A549 (cell line): ENCODE results near the gene EEFSEC. TPM values are rescaled to one million over a fixed set of nuclear protein-coding genes. Genes with fewer than 3 reads are reported as not detected.
A peak's percentile ranks its signal among the peaks of the same experiment; 100 is the strongest.

Experiments
- ATAC-seq, 2 experiments: fragments of 200-7000 bp in 1 of 2; fragments of >200 bp in 1 of 2; cut with Nextera tagmentation in 1 of 2; cut with Tn5 transposase in 1 of 2; 3 replicates each; pipeline versions ENCODE4 v1.8.0 to v1.9.1; 2018 to 2020; ENCODE audit warnings: mild to moderate bottlenecking in 1 of 2, moderate library complexity in 1 of 2
- CTCF ChIA-PET: fragments of 300-600 bp; sonication (Branson Sonifier 250); formaldehyde crosslinking; extraction: SDS; loops from one replicate; lab custom pipeline; 2021; ENCODE audit warnings: antibody characterized with exemption, inconsistent platforms; lab: Yijun Ruan, JAX
- POLR2A ChIA-PET: fragments of 350-600 bp; formaldehyde crosslinking; extraction: SDS; loops from one replicate; lab custom pipeline; 2021; ENCODE audit warnings: antibody characterized with exemption, inconsistent platforms; lab: Yijun Ruan, JAX
- DNase-seq, 2 experiments: peaks; one replicate each; pipeline versions ENCODE4 v3.0.0 to v3.0.0-alpha.2; 2011 to 2016; ENCODE audit warnings: low read depth in 1 of 2, low spot score in 1 of 2
- FAIRE-seq: peaks from 2 replicates; lab custom pipeline; 2011; peaks lifted over from hg19 to GRCh38; lab: Jason Lieb, UNC
- H3K27ac ChIP-seq, 2 experiments: fragments of >200 bp; sonication (Bioruptor Twin); formaldehyde crosslinking; 3 replicates each; pipeline ENCODE4 v1.5.1; 2016 to 2017
- H3K4me1 ChIP-seq: fragments of >200 bp; sonication (Bioruptor Twin); formaldehyde crosslinking; 3 replicates; pipeline ENCODE4 v1.6.1; 2016
- H3K4me2 ChIP-seq: fragments of >200 bp; sonication (Bioruptor Twin); formaldehyde crosslinking; 3 replicates; pipeline ENCODE4 v1.6.1; 2016
- H3K4me3 ChIP-seq: fragments of >200 bp; sonication (Bioruptor Twin); formaldehyde crosslinking; 3 replicates; pipeline ENCODE4 v1.5.1; 2016
- H3K9me3 ChIP-seq: fragments of >200 bp; sonication (Bioruptor Twin); formaldehyde crosslinking; 3 replicates; pipeline ENCODE4 v1.6.1; 2016
- ATOH8 ChIP-seq: fragments of 250-450 bp; sonication (Bioruptor Pico); IDR thresholded peaks from 2 replicates; pipeline ENCODE4 v1.5.0; 2020; ENCODE audit warnings: low read depth, mild to moderate bottlenecking, moderate library complexity
- CBX2 ChIP-seq: fragments of 200-600 bp; sonication (generic); IDR thresholded peaks from 2 replicates; pipeline ENCODE4 v1.6.1; 2016; ENCODE audit warnings: low read depth, mild to moderate bottlenecking, borderline replicate concordance
- CHD2 ChIP-seq: fragments of 150-350 bp; IDR thresholded peaks from 2 replicates; pipeline ENCODE4 v1.6.1; 2014; ENCODE audit warnings: low read length; ENCODE audit not compliant: partially characterized antibody
- CHD4 ChIP-seq: fragments of 200-600 bp; sonication (generic); IDR thresholded peaks from 2 replicates; pipeline ENCODE4 v1.6.1; 2016; ENCODE audit warnings: antibody characterized with exemption, mild to moderate bottlenecking, borderline replicate concordance
- CTCF ChIP-seq: fragments of >200 bp; sonication (Bioruptor Twin); formaldehyde crosslinking; IDR thresholded peaks from 3 replicates; pipeline ENCODE4 v1.5.1; 2016
- HES2 ChIP-seq: fragments of >200 bp; sonication (Bioruptor Twin); formaldehyde crosslinking; IDR thresholded peaks from 2 replicates; pipeline ENCODE4 v1.6.1; 2016
- HOXA7 ChIP-seq: fragments of 250-450 bp; sonication (Bioruptor Pico); IDR thresholded peaks from 2 replicates; pipeline ENCODE4 v1.5.0; 2020; ENCODE audit warnings: mild to moderate bottlenecking, moderate library complexity
- HOXB13 ChIP-seq: fragments of 250-450 bp; sonication (Bioruptor Pico); IDR thresholded peaks from 2 replicates; pipeline ENCODE4 v1.5.0; 2020; ENCODE audit warnings: low read depth, mild to moderate bottlenecking, moderate library complexity
- KDM5A ChIP-seq: fragments of 200-600 bp; sonication (generic); IDR thresholded peaks from 2 replicates; pipeline ENCODE4 v1.6.1; 2016; ENCODE audit warnings: antibody characterized with exemption, mild to moderate bottlenecking
- MAFK ChIP-seq: fragments of 450-650 bp; IDR thresholded peaks from 2 replicates; pipeline ENCODE4 v1.6.1; 2014; ENCODE audit not compliant: partially characterized antibody
- PBX3 ChIP-seq: IDR thresholded peaks from 2 replicates; pipeline ENCODE4 v1.6.1; 2012
- POLR2AphosphoS2 ChIP-seq: conservative IDR thresholded peaks from 2 replicates; pipeline ENCODE4 v1.6.1; 2012; ENCODE audit warnings: low read length, improper control_type of control experiment, inconsistent platforms
- RAD21 ChIP-seq, 2 experiments: fragments of >200 bp in 1 of 2; sonication (Bioruptor Twin) in 1 of 2; formaldehyde crosslinking in 1 of 2; IDR thresholded peaks in 1 of 2; conservative IDR thresholded peaks in 1 of 2; 2 replicates in 1 of 2; 3 replicates in 1 of 2; pipeline ENCODE4 v1.6.1; 2012 to 2018; ENCODE audit warnings: inconsistent platforms in 1 of 2
- SMC3 ChIP-seq: fragments of >200 bp; sonication (Bioruptor Twin); formaldehyde crosslinking; IDR thresholded peaks from 3 replicates; pipeline ENCODE4 v1.6.1; 2018; ENCODE audit warnings: inconsistent platforms
- SREBF2 ChIP-seq: fragments of 450-650 bp; IDR thresholded peaks from 2 replicates; pipeline ENCODE4 v1.6.1; 2014; ENCODE audit warnings: mild to moderate bottlenecking, moderate library complexity
- WGBS: methylation state at CpG from one replicate; pipeline ENCODE4 v1.1.6; 2017; ENCODE audit errors: missing lambda C conversion rate; 5-methylcytosine and 5-hydroxymethylcytosine counted together
- polyA plus RNA-seq, 4 experiments: library from polyadenylated mRNA; depleted of rRNA in 3 of 4; stranded (reverse); fragments of >200 nt; fragmentation: RNase III in 1 of 4; extraction: RNeasy Plus Mini Kit Qiagen cat#74134 plus additional on column Dnase treatment in 1 of 4; gene quantifications; 2 replicates in 3 of 4; 3 replicates in 1 of 4; pipeline ENCODE4 v1.2.3, GENCODE V29; 2011 to 2017

The EEFSEC gene
- polyA plus RNA-seq, 2 of the 4 experiments (the other 2 are of a cell fraction): 6.9 to 7.3 TPM

GRCh38 chr3:128358156-128358895 is 205.0 kb downstream of the EEFSEC start:
- WGBS: 90% methylated on average over 5 of the region's 17 CpGs
- ATAC-seq (no peak), DNase-seq (no peak), FAIRE-seq (no peak)
- Histone ChIP-seq H3K9me3 (no peaks in the 10 kb centered on the region), H3K27ac (no peak overlapping the region), H3K4me3 (no peak overlapping the region), H3K4me2 (no peak overlapping the region), H3K4me1 (peaks cover 15% of the 10 kb centered on the region; the same call in 2 of the 3 replicates)
- ChIA-PET CTCF (interaction anchor here (0.6 to 1.2 kb wide), 2 partner anchors 138 to 244 kb away, joined by 3 to 4 read pairs; no protein-coding TSS in a partner anchor), POLR2A (no interaction called here)
- TF ChIP-seq HES2: no peak
- TF ChIP-seq SMC3: no peak
- no peak for TF ChIP-seq CTCF
- TF ChIP-seq MAFK: no peak

GRCh38 chr3:128359060-128359664 is 205.9 kb downstream of the EEFSEC start:
- Histone ChIP-seq H3K27ac (no peak overlapping the region; a peak in 1 of 6 replicates), H3K4me2 (no peak overlapping the region), H3K9me3 (no peaks in the 10 kb centered on the region), H3K4me1 (peaks cover 15% of the 10 kb centered on the region; the same call in 2 of the 3 replicates), H3K4me3 (no peak overlapping the region)
- POLR2A ChIA-PET: no interaction called here
- CTCF ChIA-PET: interaction anchor here (1.5 kb wide), 1 partner anchor 225 kb away, joined by 3 read pairs; no protein-coding TSS in a partner anchor
- 84% methylated on average over 6 of the region's 6 CpGs for WGBS
- no peak for DNase-seq
- TF ChIP-seq HOXB13 (no peak), MAFK (peak; percentile 6)
- no peak for FAIRE-seq
- no peak for ATAC-seq

GRCh38 chr3:128359846-128360642 is 206.8 kb downstream of the EEFSEC start:
- H3K9me3 ChIP-seq: no peaks in the 10 kb centered on the region
- no peak overlapping the region for H3K4me3 ChIP-seq
- 87% methylated on average over 6 of the region's 8 CpGs for WGBS
- H3K4me2 ChIP-seq: peak overlapping the region; percentile 52; the same call in 2 of the 3 replicates
- POLR2A ChIA-PET: no interaction called here
- DNase-seq (no peak), FAIRE-seq (no peak), ATAC-seq (peak in 1 of 2 experiments; percentile 47; a peak in 3 of 6 replicates)
- H3K4me1 ChIP-seq: peaks cover 15% of the 10 kb centered on the region; the same call in 2 of the 3 replicates
- TF ChIP-seq CHD4 (no peak), SREBF2 (no peak), ATOH8 (no peak), KDM5A (no peak), CBX2 (no peak), RAD21 (conservative IDR thresholded peaks at IDR 0.05 in 1 of 2, IDR thresholded peaks at IDR 0.05 in 1 of 2) (no peak), PBX3 (no peak), HES2 (no peak), CHD2 (no peak), POLR2AphosphoS2 (no peak), HOXA7 (CRISPR knock-in tag) (no peak), CTCF (no peak)
- CTCF ChIA-PET: interaction anchor here (1.3 to 1.5 kb wide), 2 partner anchors 10 to 224 kb away, joined by 3 to 4 read pairs; no protein-coding TSS in a partner anchor
- peak overlapping the region in 1 of 2 experiments; percentile 62; a peak in 3 of 6 replicates for H3K27ac ChIP-seq
